ENCODE results near the gene AIP. TPM values are rescaled to one million over a fixed set of nuclear protein-coding genes. Genes with fewer than 3 reads are reported as not detected.

The AIP gene
- total and polyA plus RNA-seq, 7 donors: 71.2 to 120 (median 103) TPM

DNA sequence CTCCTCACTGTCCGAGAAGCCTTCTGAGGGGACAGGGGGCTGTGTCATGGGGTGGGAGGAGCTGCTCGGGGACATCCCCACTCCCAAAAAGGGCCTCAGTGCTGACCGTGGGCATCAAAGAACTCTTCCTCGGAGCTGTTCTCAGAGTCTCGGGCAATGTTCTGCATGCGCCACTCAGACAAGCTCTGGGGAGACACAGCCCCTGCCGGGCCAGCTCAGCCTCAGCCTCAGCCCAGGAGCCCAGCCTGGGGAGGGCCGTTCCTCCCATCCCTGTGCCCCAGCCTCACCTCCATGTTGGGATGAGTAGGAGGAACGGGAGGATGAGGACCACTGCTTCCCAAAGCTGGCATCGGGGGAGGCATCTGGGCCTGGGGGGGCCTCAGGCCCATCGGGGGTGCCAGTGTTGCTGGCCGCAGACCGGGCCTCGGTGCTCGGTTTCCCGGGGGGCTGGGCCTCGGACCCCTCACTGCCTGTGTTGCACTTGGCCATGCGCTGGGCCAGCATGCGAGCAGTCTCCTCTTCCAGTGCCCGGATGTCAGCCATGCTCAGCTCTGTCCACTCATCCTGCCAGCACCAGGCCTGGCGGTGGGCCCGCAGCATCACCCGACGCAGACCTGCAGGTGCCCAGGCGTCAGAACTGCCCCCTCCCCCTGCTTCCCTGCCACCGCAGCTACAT is 17.1 kb downstream of the AIP start:
- H3K9me3 ChIP-seq: no peaks in the 10 kb centered on the region
- H3K4me1 ChIP-seq: peaks cover 0 to 19% (median 15%) of the 10 kb centered on the region in 4 donors
- no peaks in the 10 kb centered on the region for H3K36me3 ChIP-seq
- peaks cover 9 to 39% (median 27%) of the 10 kb centered on the region in 3 donors for H3K27me3 ChIP-seq
- intact Hi-C loops (cut with DNase I): no loop called here
- H3K4me3 ChIP-seq: no peak overlapping the region
- no peak for DNase-seq
- no peak for TF ChIP-seq EP300 (IDR thresholded peaks at IDR 0.05)
- TF ChIP-seq POLR2A (IDR thresholded peaks at IDR 0.05): no peak
- H3K27ac ChIP-seq: no peak overlapping the region
- WGBS, 2 donors: 97% methylated on average over 26 of the region's 26 CpGs

DNA sequence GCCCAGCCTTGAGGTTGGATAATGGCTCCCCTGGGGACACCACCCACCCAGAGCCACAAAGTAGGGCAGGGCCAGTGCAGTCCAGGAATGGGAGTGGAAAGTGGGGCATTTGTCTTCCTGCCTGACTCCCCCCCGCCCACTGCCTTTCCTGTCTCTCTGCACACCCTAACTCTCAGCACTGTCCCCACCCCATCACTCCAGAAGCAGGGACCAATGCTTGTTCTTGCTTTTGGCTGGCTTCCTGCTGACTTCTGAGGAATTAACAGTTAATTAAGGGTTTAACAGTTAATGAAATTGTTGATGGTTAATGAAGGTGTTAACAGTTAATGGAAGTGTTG is 17.6 kb downstream of the AIP start:
- intact Hi-C loops (cut with DNase I): no loop called here
- 83 to 100% methylated on average over 1 of the region's 1 CpG for WGBS, 2 donors
- H3K4me3 ChIP-seq: no peak overlapping the region
- H3K36me3 ChIP-seq: no peaks in the 10 kb centered on the region
- H3K27ac ChIP-seq: no peak overlapping the region
- TF ChIP-seq POLR2AphosphoS5 (IDR thresholded peaks at IDR 0.05): no peak
- TF ChIP-seq EP300 (IDR thresholded peaks at IDR 0.05): no peak
- TF ChIP-seq POLR2A (IDR thresholded peaks at IDR 0.05): no peak
- TF ChIP-seq, protein P1, sequence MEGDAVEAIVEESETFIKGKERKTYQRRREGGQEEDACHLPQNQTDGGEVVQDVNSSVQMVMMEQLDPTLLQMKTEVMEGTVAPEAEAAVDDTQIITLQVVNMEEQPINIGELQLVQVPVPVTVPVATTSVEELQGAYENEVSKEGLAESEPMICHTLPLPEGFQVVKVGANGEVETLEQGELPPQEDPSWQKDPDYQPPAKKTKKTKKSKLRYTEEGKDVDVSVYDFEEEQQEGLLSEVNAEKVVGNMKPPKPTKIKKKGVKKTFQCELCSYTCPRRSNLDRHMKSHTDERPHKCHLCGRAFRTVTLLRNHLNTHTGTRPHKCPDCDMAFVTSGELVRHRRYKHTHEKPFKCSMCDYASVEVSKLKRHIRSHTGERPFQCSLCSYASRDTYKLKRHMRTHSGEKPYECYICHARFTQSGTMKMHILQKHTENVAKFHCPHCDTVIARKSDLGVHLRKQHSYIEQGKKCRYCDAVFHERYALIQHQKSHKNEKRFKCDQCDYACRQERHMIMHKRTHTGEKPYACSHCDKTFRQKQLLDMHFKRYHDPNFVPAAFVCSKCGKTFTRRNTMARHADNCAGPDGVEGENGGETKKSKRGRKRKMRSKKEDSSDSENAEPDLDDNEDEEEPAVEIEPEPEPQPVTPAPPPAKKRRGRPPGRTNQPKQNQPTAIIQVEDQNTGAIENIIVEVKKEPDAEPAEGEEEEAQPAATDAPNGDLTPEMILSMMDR (IDR thresholded peaks at IDR 0.05): no peak
- no peaks in the 10 kb centered on the region for H3K9me3 ChIP-seq
- peaks cover 0 to 24% (median 20%) of the 10 kb centered on the region in 4 donors for H3K4me1 ChIP-seq
- peaks cover 9 to 43% (median 30%) of the 10 kb centered on the region in 3 donors for H3K27me3 ChIP-seq
- no peak for DNase-seq

DNA sequence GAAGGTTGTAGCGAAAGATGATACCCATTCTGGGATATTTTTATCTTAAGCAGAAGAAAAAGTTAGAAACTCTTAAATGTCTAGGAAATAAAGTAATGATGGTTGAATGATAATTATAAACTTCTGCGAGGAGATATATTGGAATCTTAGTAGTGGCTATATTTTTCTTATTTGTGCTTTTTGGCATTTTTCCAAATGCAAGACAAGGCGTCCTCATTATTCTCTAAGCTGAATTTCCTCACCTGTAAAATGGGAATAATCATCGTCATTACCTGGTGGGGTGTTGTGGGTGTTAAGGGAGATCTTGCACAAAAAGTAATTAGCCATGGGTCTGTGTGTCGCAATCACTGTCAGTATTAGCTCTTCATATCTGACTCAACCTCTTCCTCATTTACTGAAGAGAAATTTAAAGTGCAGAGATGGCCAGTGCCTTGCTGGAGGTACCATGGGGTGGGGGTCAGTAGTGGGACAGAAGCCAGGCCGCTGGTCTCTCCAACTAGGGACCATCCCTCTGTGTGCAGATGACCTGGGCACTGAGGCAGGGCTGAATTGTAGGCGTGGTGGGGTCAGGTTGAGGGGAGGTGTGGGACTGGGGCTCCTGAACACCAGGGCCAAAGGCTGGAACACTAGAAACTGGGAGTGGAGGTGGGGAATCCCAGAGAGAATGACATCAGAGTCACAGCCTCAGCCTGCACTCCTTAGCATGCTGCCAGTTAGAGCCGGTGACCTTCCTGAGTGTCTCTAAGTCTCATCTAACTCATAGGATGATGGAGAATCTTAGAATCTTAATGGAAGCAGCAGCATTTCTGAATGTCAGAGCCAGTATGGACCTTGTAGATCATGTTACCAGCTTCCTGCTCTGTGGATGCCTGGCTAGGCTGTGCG is 18.2 kb downstream of the AIP start:
- Histone ChIP-seq H3K27me3 (peaks cover 9 to 43% (median 30%) of the 10 kb centered on the region in 3 donors), H3K9me3 (no peaks in the 10 kb centered on the region), H3K4me3 (no peak overlapping the region), H3K36me3 (no peaks in the 10 kb centered on the region), H3K27ac (no peak overlapping the region), H3K4me1 (peaks cover 0 to 30% (median 26%) of the 10 kb centered on the region in 4 donors)
- TF ChIP-seq EP300 (IDR thresholded peaks at IDR 0.05) (no peak), POLR2A (IDR thresholded peaks at IDR 0.05) (no peak), POLR2AphosphoS5 (IDR thresholded peaks at IDR 0.05) (no peak)
- TF ChIP-seq, protein P1 (IDR thresholded peaks at IDR 0.05): no peak
- WGBS, 2 donors: 93 to 95% methylated on average over 9 of the region's 9 CpGs
- no peak for DNase-seq
- intact Hi-C loops (cut with DNase I): no loop called here

DNA sequence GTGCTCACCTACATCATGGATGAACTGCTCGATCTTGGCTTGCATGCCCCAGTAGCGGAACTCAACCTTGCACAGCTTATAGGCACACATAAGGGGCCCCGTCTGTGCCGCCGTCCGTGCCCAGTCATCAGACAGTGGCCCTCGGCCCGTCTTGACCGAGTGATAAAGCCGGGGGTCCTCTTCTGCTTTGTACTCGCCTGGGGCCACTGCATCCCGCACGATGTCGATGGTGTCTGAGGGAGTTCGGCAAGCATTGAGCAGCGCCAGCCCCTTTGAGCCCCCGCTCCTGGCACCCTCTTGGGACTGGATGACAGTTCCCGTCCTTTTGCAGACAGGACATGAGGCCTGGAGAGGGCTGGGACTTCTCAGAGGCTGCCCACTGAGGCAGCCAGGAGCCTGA is 19.0 kb downstream of the AIP start:
- WGBS, 2 donors: 97% methylated on average over 18 of the region's 18 CpGs
- H3K36me3 ChIP-seq: peaks cover 0 to 4% (median 0%) of the 10 kb centered on the region in 4 donors
- peaks cover 9 to 43% (median 30%) of the 10 kb centered on the region in 3 donors for H3K27me3 ChIP-seq
- H3K9me3 ChIP-seq: no peaks in the 10 kb centered on the region
- peaks cover 0 to 38% (median 34%) of the 10 kb centered on the region in 4 donors for H3K4me1 ChIP-seq
- intact Hi-C loops (cut with DNase I): no loop called here
- H3K4me3 ChIP-seq: no peak overlapping the region
- TF ChIP-seq POLR2A (IDR thresholded peaks at IDR 0.05) (no peak), EP300 (IDR thresholded peaks at IDR 0.05) (no peak), POLR2AphosphoS5 (IDR thresholded peaks at IDR 0.05) (no peak)
- TF ChIP-seq, protein P1 (IDR thresholded peaks at IDR 0.05): no peak
- no peak for DNase-seq
- no peak overlapping the region for H3K27ac ChIP-seq

DNA sequence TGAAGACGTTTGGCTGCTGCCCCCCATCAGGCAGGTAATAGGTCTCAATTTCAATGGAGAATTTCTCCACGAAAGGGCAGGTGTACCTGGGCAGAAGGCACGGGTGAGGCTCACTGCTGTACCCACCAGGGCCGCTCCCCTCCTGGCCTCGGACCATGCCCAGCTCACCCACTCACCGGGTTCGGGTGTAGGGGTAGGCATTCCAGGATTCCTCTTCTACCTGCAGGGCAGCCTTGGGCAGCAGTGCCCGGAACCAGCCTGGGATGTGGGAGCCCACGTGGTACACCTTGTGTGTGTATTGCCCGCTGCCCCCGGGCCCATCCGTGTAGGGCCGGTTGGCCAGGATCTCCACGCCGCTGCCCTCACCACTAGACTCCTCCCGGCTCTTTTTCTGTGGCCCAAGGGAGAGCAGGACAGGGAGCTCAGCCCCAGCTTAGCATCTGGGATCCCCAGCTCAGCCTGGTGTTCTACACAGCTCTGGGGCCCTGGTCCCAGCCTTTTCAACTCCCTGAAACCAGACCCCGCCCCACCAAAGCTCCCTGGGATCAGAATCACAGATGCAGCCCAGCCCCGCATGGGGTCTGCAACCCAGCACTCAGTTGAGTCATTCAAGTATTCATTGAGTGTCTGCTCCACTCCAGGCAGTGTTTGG is 19.6 kb downstream of the AIP start:
- H3K27ac ChIP-seq: no peak overlapping the region
- H3K36me3 ChIP-seq: peaks cover 0 to 7% (median 0%) of the 10 kb centered on the region in 4 donors
- H3K27me3 ChIP-seq: peaks cover 9 to 43% (median 30%) of the 10 kb centered on the region in 3 donors
- TF ChIP-seq POLR2A (IDR thresholded peaks at IDR 0.05) (no peak), EP300 (IDR thresholded peaks at IDR 0.05) (no peak), POLR2AphosphoS5 (IDR thresholded peaks at IDR 0.05) (no peak)
- intact Hi-C loops (cut with DNase I): no loop called here
- 95 to 97% methylated on average over 18 of the region's 18 CpGs for WGBS, 2 donors
- DNase-seq: no peak
- H3K4me3 ChIP-seq: no peak overlapping the region
- no peaks in the 10 kb centered on the region for H3K9me3 ChIP-seq
- H3K4me1 ChIP-seq: peaks cover 0 to 44% (median 40%) of the 10 kb centered on the region in 4 donors
